GM18951 (cell line): ENCODE measurements around the gene OR1N1.

Experiments
- POLR2A ChIP-seq: IDR thresholded peaks from 4 replicates; pipeline ENCODE4 v1.6.1; 2011; ENCODE audit warnings: mild to moderate bottlenecking; ENCODE audit not compliant: insufficient read length, insufficient read depth; ENCODE audit errors: extremely low read depth
- in situ Hi-C: fragments of 300-500 bp; cut with MboI; formaldehyde crosslinking; loops from one replicate; pipeline ENCODE4 v1.12.0; 2022; ENCODE audit warnings: low sequenced_read_pairs, mixed read lengths, inconsistent platforms; ENCODE audit not compliant: unreplicated experiment

Gene OR1N1

GRCh38 chr9:122518841-122519240 lies 8.3 kb downstream of the OR1N1 start, which contains the start of gene OR1J4:
TSS of gene OR1J4 (plus strand) at chr9:122519141. CDS start at chr9:122519141, 0 bp downstream.
- no peak for TF ChIP-seq POLR2A
- in situ Hi-C loops = no loop called here

GRCh38 chr9:122518226-122518625 lies 8.9 kb downstream of the OR1N1 start:
- in situ Hi-C loops = no loop called here
- no peak for TF ChIP-seq POLR2A

GRCh38 chr9:122510502-122510901 lies 16.6 kb downstream of the OR1N1 start, which contains the start of gene OR1J2:
TSS of gene OR1J2 (plus strand) at chr9:122510802. CDS start at chr9:122510802, 0 bp downstream.
- in situ Hi-C loops = no loop called here
- TF ChIP-seq POLR2A = no peak

- in situ Hi-C loops = no loop called here
- TF ChIP-seq POLR2A = no peak
Measured at GRCh38 chr9:122506964-122507363, 20.1 kb downstream of the OR1N1 start.

- in situ Hi-C loops = no loop called here
- TF ChIP-seq POLR2A = no peak
Measured at GRCh38 chr9:122498883-122499288, 28.2 kb downstream of the OR1N1 start.

- TF ChIP-seq POLR2A = no peak
Measured at GRCh38 chr9:122479062-122479461, 48.0 kb downstream of the OR1N1 start.

GRCh38 chr9:122477826-122478225 lies 49.3 kb downstream of the OR1N1 start, which contains the start of gene OR1J1:
TSS of gene OR1J1 (minus strand) at chr9:122477926. CDS start at chr9:122477926, 0 bp downstream.
- in situ Hi-C loops = no loop called here
- TF ChIP-seq POLR2A = no peak

More at GRCh38 chr9:122479062-122479461, 48.0 kb downstream of the OR1N1 start:
- in situ Hi-C loops = no loop called here

- in situ Hi-C loops = no loop called here
Measured at GRCh38 chr9:122477346-122477745, 49.7 kb downstream of the OR1N1 start.

More at GRCh38 chr9:122477346-122477745, 49.7 kb downstream of the OR1N1 start:
- no peak for TF ChIP-seq POLR2A
